ENCODE data around the gene PORCN. TPM values are rescaled to one million over a fixed set of nuclear protein-coding genes. Genes with fewer than 3 reads are reported as not detected.
A peak's percentile ranks its signal among the peaks of the same experiment; 100 is the strongest.

The PORCN gene
- total and polyA plus RNA-seq, 2 of the 13 experiments (the other 11 are each of a cell fraction or from before 2014, with no cell fraction given), result 3.9 to 5.8 TPM

- TF ChIP-seq NRL (CRISPR knock-in tag; IDR thresholded peaks at IDR 0.05; ENCODE audit: borderline replicate concordance), result peak; percentile 45; the same call in 1 of the 2 replicates
- TF ChIP-seq, protein P1, sequence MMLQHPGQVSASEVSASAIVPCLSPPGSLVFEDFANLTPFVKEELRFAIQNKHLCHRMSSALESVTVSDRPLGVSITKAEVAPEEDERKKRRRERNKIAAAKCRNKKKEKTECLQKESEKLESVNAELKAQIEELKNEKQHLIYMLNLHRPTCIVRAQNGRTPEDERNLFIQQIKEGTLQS (CRISPR knock-in tag; IDR thresholded peaks at IDR 0.05), result no peak
- no peak for TF ChIP-seq NKX3-1 (CRISPR knock-in tag; IDR thresholded peaks at IDR 0.05)
- no peak for TF ChIP-seq ZNF614 (CRISPR knock-in tag; IDR thresholded peaks at IDR 0.05; ENCODE audit: borderline replicate concordance)
- TF ChIP-seq FIP1L1 (IDR thresholded peaks at IDR 0.05; ENCODE audit: borderline replicate concordance, insufficient read depth, low read depth, low read length), result no peak
- TF ChIP-seq HHEX (CRISPR knock-in tag; IDR thresholded peaks at IDR 0.05), result no peak
- no peak for TF ChIP-seq SMAD9 (CRISPR knock-in tag; IDR thresholded peaks at IDR 0.05)
- TF ChIP-seq, protein P2, sequence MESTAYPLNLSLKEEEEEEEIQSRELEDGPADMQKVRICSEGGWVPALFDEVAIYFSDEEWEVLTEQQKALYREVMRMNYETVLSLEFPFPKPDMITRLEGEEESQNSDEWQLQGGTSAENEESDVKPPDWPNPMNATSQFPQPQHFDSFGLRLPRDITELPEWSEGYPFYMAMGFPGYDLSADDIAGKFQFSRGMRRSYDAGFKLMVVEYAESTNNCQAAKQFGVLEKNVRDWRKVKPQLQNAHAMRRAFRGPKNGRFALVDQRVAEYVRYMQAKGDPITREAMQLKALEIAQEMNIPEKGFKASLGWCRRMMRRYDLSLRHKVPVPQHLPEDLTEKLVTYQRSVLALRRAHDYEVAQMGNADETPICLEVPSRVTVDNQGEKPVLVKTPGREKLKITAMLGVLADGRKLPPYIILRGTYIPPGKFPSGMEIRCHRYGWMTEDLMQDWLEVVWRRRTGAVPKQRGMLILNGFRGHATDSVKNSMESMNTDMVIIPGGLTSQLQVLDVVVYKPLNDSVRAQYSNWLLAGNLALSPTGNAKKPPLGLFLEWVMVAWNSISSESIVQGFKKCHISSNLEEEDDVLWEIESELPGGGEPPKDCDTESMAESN (CRISPR knock-in tag; conservative IDR thresholded peaks at IDR 0.05), result peak; percentile 77
- no peak for TF ChIP-seq MAF1 (CRISPR knock-in tag; IDR thresholded peaks at IDR 0.05; ENCODE audit: borderline replicate concordance)
- TF ChIP-seq ATM (IDR thresholded peaks at IDR 0.05; ENCODE audit: borderline replicate concordance), result no peak
- TF ChIP-seq YEATS4 (CRISPR knock-in tag; IDR thresholded peaks at IDR 0.05; ENCODE audit: borderline replicate concordance), result peak; percentile 85
- no peak for TF ChIP-seq ZNF354B (CRISPR knock-in tag; IDR thresholded peaks at IDR 0.05)
- TF ChIP-seq ZNF549 (CRISPR knock-in tag; IDR thresholded peaks at IDR 0.05), result no peak
- TF ChIP-seq PCBP1 (IDR thresholded peaks at IDR 0.05; ENCODE audit: borderline replicate concordance, low read depth, low read length), result no peak
- no peak for TF ChIP-seq SP5 (CRISPR knock-in tag; IDR thresholded peaks at IDR 0.05; ENCODE audit: borderline replicate concordance, low read depth)
- no peak for TF ChIP-seq ZNF326 (CRISPR knock-in tag; IDR thresholded peaks at IDR 0.05; ENCODE audit: borderline replicate concordance)
- TF ChIP-seq ZNF44 (CRISPR knock-in tag; IDR thresholded peaks at IDR 0.05), result no peak
- TF ChIP-seq REXO4 (CRISPR knock-in tag; IDR thresholded peaks at IDR 0.05; ENCODE audit: borderline replicate concordance), result no peak
- no peak for TF ChIP-seq ETS1 (CRISPR knock-in tag; IDR thresholded peaks at IDR 0.05)
- no peak for TF ChIP-seq XBP1 (CRISPR knock-in tag; IDR thresholded peaks at IDR 0.05)
- no peak for TF ChIP-seq CHD4 (IDR thresholded peaks at IDR 0.05; ENCODE audit: borderline replicate concordance, low read length)
- no peak; the same call in 1 of the 2 replicates for TF ChIP-seq MEIS1 (CRISPR knock-in tag; IDR thresholded peaks at IDR 0.05; ENCODE audit: borderline replicate concordance)
- no peak for TF ChIP-seq ZNF280D (CRISPR knock-in tag; IDR thresholded peaks at IDR 0.05)
- no peak for TF ChIP-seq IRF2 (CRISPR knock-in tag; IDR thresholded peaks at IDR 0.05)
- no peak for TF ChIP-seq SKI (IDR thresholded peaks at IDR 0.05; ENCODE audit: partially characterized antibody)
Observed at GRCh38 chrX:48475774-48476577, 32.8 kb upstream of the PORCN start, which contains the start of gene FTSJ1 (continued).

Data from HepG2 (cell line).